DND-41 (cell line): ENCODE results near the gene CEACAM4.
"Not testable (repeated sequence)": the region's sequence is repeated elsewhere in the genome, so short reads cannot be mapped to it uniquely, and the experiment has no call there.

ENCODE experiments used
- CTCF ChIP-seq: IDR thresholded peaks from 2 replicates; pipeline ENCODE4 v1.5.1; 2012; ENCODE audit warnings: borderline replicate concordance, low read length, moderate library complexity, mild to moderate bottlenecking; ENCODE audit not compliant: poor library complexity, severe bottlenecking; ENCODE audit errors: extremely low read depth
- EZH2 ChIP-seq: IDR thresholded peaks from 3 replicates; pipeline ENCODE4 v1.6.1; 2012; ENCODE audit warnings: borderline replicate concordance, low read depth, mild to moderate bottlenecking, moderate library complexity, low read length, inconsistent platforms; ENCODE audit not compliant: severe bottlenecking

GRCh38 chr19:41581068-41581467, 45.8 kb downstream of the CEACAM4 start:
- not testable (repeated sequence) for TF ChIP-seq CTCF, EZH2
